ENCODE results near the gene RBM33.

DNA sequence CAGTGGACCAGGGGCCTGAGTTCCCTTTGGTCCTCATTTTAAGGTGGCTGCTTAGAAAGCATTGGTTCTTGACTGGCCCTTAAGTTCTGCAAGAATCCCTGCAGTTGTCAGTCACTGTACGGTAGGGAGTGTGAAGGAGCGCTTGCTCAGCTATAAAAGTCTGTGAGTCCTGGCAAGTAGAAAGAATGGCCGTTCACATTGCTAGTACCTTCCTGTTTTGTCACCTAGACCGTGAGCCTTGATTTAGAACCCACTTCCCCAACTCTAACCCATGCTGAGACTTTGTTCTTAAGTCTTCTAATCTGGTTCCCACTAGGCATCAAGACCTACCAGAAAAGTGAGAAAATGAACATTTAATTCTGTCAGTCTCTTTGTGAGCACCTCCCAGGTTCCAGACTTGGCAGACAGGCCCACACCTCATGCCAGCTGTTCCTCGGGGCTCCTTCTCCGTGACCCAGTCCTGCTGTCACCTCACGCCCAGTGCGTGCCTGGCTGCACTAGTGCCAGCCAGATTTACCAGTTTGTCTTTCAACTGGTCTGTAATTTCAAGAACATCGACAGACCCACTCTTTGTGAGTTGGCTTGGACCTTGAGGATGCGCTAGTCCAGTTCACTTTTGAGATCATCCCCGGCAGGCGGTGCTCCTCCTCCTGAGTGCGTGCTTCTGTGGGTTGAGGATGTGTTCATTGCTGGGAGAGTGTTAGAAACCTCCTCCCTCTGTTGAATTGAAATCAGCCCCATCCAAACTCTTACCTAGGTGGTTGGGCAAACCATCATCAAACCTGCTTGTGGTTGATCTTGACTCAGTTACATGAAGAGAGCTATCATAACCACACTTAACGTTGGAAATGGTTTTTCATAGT lies 89.4 kb downstream of the RBM33 start:
- TF ChIP-seq RAD21 (IDR thresholded peaks at IDR 0.05; ENCODE audit: low read depth) (no peak), CEBPB (IDR thresholded peaks at IDR 0.05) (no peak), YY1 (IDR thresholded peaks at IDR 0.05; ENCODE audit: low read depth) (no peak), TAF1 (IDR thresholded peaks at IDR 0.05; ENCODE audit: low read depth) (no peak), TEAD4 (IDR thresholded peaks at IDR 0.05) (no peak)
- TF ChIP-seq, protein P1, sequence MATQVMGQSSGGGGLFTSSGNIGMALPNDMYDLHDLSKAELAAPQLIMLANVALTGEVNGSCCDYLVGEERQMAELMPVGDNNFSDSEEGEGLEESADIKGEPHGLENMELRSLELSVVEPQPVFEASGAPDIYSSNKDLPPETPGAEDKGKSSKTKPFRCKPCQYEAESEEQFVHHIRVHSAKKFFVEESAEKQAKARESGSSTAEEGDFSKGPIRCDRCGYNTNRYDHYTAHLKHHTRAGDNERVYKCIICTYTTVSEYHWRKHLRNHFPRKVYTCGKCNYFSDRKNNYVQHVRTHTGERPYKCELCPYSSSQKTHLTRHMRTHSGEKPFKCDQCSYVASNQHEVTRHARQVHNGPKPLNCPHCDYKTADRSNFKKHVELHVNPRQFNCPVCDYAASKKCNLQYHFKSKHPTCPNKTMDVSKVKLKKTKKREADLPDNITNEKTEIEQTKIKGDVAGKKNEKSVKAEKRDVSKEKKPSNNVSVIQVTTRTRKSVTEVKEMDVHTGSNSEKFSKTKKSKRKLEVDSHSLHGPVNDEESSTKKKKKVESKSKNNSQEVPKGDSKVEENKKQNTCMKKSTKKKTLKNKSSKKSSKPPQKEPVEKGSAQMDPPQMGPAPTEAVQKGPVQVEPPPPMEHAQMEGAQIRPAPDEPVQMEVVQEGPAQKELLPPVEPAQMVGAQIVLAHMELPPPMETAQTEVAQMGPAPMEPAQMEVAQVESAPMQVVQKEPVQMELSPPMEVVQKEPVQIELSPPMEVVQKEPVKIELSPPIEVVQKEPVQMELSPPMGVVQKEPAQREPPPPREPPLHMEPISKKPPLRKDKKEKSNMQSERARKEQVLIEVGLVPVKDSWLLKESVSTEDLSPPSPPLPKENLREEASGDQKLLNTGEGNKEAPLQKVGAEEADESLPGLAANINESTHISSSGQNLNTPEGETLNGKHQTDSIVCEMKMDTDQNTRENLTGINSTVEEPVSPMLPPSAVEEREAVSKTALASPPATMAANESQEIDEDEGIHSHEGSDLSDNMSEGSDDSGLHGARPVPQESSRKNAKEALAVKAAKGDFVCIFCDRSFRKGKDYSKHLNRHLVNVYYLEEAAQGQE (IDR thresholded peaks at IDR 0.05; ENCODE audit: low read depth) = no peak
- TF ChIP-seq, protein P2, sequence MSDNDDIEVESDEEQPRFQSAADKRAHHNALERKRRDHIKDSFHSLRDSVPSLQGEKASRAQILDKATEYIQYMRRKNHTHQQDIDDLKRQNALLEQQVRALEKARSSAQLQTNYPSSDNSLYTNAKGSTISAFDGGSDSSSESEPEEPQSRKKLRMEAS (IDR thresholded peaks at IDR 0.05) = no peak
